ENCODE measurements around the gene KY.
"Not testable (repeated sequence)": the region's sequence is repeated elsewhere in the genome, so short reads cannot be mapped to it uniquely, and the experiment has no call there.

Gene KY

GRCh38 chr3:134601539-134602439 lies 49.0 kb downstream of the KY start:
- TF ChIP-seq MYC (IDR thresholded peaks at IDR 0.05; ENCODE audit: low read depth, low read length) (no peak), MAX (IDR thresholded peaks at IDR 0.05; ENCODE audit: low read depth, low read length) (no peak), CTCF (IDR thresholded peaks at IDR 0.05; ENCODE audit: low read depth, low read length) (no peak), POLR2A (IDR thresholded peaks at IDR 0.05; ENCODE audit: extremely low read depth, insufficient read length) (no peak)
- DNase-seq (ENCODE audit: low read depth): no peak
- H3K4me3 ChIP-seq (ENCODE audit: low read depth, low read length): no peak overlapping the region

- no peak overlapping the region for H3K4me3 ChIP-seq (ENCODE audit: low read depth, low read length)
- TF ChIP-seq MYC (IDR thresholded peaks at IDR 0.05; ENCODE audit: low read depth, low read length): no peak
- peak; percentile 85 for TF ChIP-seq CTCF (IDR thresholded peaks at IDR 0.05; ENCODE audit: low read depth, low read length)
- no peak for TF ChIP-seq POLR2A (IDR thresholded peaks at IDR 0.05; ENCODE audit: extremely low read depth, insufficient read length)
- TF ChIP-seq MAX (IDR thresholded peaks at IDR 0.05; ENCODE audit: low read depth, low read length): 0 out of 2 replicates have a peak, but pooled peaks have one; percentile 33
- DNase-seq (ENCODE audit: low read depth): peak; percentile 78
Observed at GRCh38 chr3:134600685-134601463, 49.9 kb downstream of the KY start.

GRCh38 chr3:134600206-134600605 lies 50.6 kb downstream of the KY start:
- DNase-seq (ENCODE audit: low read depth): no peak
- H3K4me3 ChIP-seq (ENCODE audit: low read depth, low read length): no peak overlapping the region

GRCh38 chr3:134598763-134599545 lies 51.9 kb downstream of the KY start:
- no peak overlapping the region for H3K4me3 ChIP-seq (ENCODE audit: low read depth, low read length)
- no peak for DNase-seq (ENCODE audit: low read depth)
- TF ChIP-seq POLR2A (IDR thresholded peaks at IDR 0.05; ENCODE audit: extremely low read depth, insufficient read length) (no peak), CTCF (IDR thresholded peaks at IDR 0.05; ENCODE audit: low read depth, low read length) (no peak), MYC (IDR thresholded peaks at IDR 0.05; ENCODE audit: low read depth, low read length) (no peak), MAX (IDR thresholded peaks at IDR 0.05; ENCODE audit: low read depth, low read length) (no peak)

More at GRCh38 chr3:134600206-134600605, 50.6 kb downstream of the KY start:
- TF ChIP-seq POLR2A (IDR thresholded peaks at IDR 0.05; ENCODE audit: extremely low read depth, insufficient read length) (no peak), MYC (IDR thresholded peaks at IDR 0.05; ENCODE audit: low read depth, low read length) (no peak), MAX (IDR thresholded peaks at IDR 0.05; ENCODE audit: low read depth, low read length) (no peak), CTCF (IDR thresholded peaks at IDR 0.05; ENCODE audit: low read depth, low read length) (no peak)

GRCh38 chr3:134597390-134597970 lies 53.3 kb downstream of the KY start:
- TF ChIP-seq MAX (IDR thresholded peaks at IDR 0.05; ENCODE audit: low read depth, low read length) (no peak), POLR2A (IDR thresholded peaks at IDR 0.05; ENCODE audit: extremely low read depth, insufficient read length) (no peak), MYC (IDR thresholded peaks at IDR 0.05; ENCODE audit: low read depth, low read length) (no peak), CTCF (IDR thresholded peaks at IDR 0.05; ENCODE audit: low read depth, low read length) (no peak)
- DNase-seq (ENCODE audit: low read depth): peak; percentile 56

GRCh38 chr3:134594986-134595385 lies 55.8 kb downstream of the KY start:
- H3K4me3 ChIP-seq (ENCODE audit: low read depth, low read length); DNase-seq (ENCODE audit: low read depth): not testable (repeated sequence)

More at GRCh38 chr3:134597390-134597970, 53.3 kb downstream of the KY start:
- no peak overlapping the region for H3K4me3 ChIP-seq (ENCODE audit: low read depth, low read length)
